Measurements from ENCODE around the gene PICALM. TPM values are rescaled to one million over a fixed set of nuclear protein-coding genes. Genes with fewer than 3 reads are reported as not detected.
A peak's percentile ranks its signal among the peaks of the same experiment; 100 is the strongest.

PICALM gene
- total RNA-seq, 1 donor, result 313 TPM

GRCh38 chr11:85945296-85945695 is 123.6 kb downstream of the PICALM start:
- H3K36me3 ChIP-seq (ENCODE audit: insufficient read depth, low read length), result no peaks in the 10 kb centered on the region
- no peaks in the 10 kb centered on the region for H4K20me1 ChIP-seq (ENCODE audit: insufficient read depth, low read length)
- H3K4me2 ChIP-seq (ENCODE audit: insufficient read depth, low read length), result no peak overlapping the region
- H3K9me3 ChIP-seq (ENCODE audit: low read depth, low read length), result no peaks in the 10 kb centered on the region
- no peaks in the 10 kb centered on the region for H3K27me3 ChIP-seq (ENCODE audit: insufficient read depth, low read length)
- H3K4me1 ChIP-seq (ENCODE audit: insufficient read depth, low read length), result peaks cover 32% of the 10 kb centered on the region
- no peak overlapping the region for H2AFZ ChIP-seq (ENCODE audit: low read length)
- H3K79me2 ChIP-seq (ENCODE audit: insufficient read depth, low read length), result no peaks in the 10 kb centered on the region
- H3K4me3 ChIP-seq (ENCODE audit: insufficient read depth, low read length), result no peak overlapping the region
- TF ChIP-seq CTCF (IDR thresholded peaks at IDR 0.05; ENCODE audit: extremely low read depth, low read depth, low read length), result no peak
- DNase-seq (ENCODE audit: insufficient read length, low spot score, missing footprints), result no peak
- H3K27ac ChIP-seq (ENCODE audit: low read depth, low read length), result no peak overlapping the region

- Histone ChIP-seq H3K4me1 (ENCODE audit: insufficient read depth, low read length) (peaks cover 11% of the 10 kb centered on the region), H3K79me2 (ENCODE audit: insufficient read depth, low read length) (no peaks in the 10 kb centered on the region), H3K27ac (ENCODE audit: low read depth, low read length) (no peak overlapping the region), H3K36me3 (ENCODE audit: insufficient read depth, low read length) (no peaks in the 10 kb centered on the region), H3K27me3 (ENCODE audit: insufficient read depth, low read length) (no peaks in the 10 kb centered on the region), H4K20me1 (ENCODE audit: insufficient read depth, low read length) (no peaks in the 10 kb centered on the region), H3K9me3 (ENCODE audit: low read depth, low read length) (no peaks in the 10 kb centered on the region), H2AFZ (ENCODE audit: low read length) (no peak overlapping the region), H3K4me2 (ENCODE audit: insufficient read depth, low read length) (peak overlapping the region; percentile 47), H3K4me3 (ENCODE audit: insufficient read depth, low read length) (peak overlapping the region; percentile 23)
- DNase-seq (ENCODE audit: insufficient read length, low spot score, missing footprints), result peak; percentile 95
- peak; percentile 83 for TF ChIP-seq CTCF (IDR thresholded peaks at IDR 0.05; ENCODE audit: extremely low read depth, low read depth, low read length)
Measured at GRCh38 chr11:85941380-85941973, 127.4 kb downstream of the PICALM start.

GRCh38 chr11:85939099-85940015 is 129.5 kb downstream of the PICALM start:
- H3K36me3 ChIP-seq (ENCODE audit: insufficient read depth, low read length), result no peaks in the 10 kb centered on the region
- TF ChIP-seq CTCF (IDR thresholded peaks at IDR 0.05; ENCODE audit: extremely low read depth, low read depth, low read length), result no peak
- H3K27ac ChIP-seq (ENCODE audit: low read depth, low read length), result no peak overlapping the region

GRCh38 chr11:85937835-85938234 is 131.0 kb downstream of the PICALM start:
- Histone ChIP-seq H4K20me1 (ENCODE audit: insufficient read depth, low read length) (no peaks in the 10 kb centered on the region), H3K9me3 (ENCODE audit: low read depth, low read length) (no peaks in the 10 kb centered on the region), H3K4me1 (ENCODE audit: insufficient read depth, low read length) (peaks cover 3% of the 10 kb centered on the region), H3K27ac (ENCODE audit: low read depth, low read length) (no peak overlapping the region), H2AFZ (ENCODE audit: low read length) (no peak overlapping the region), H3K27me3 (ENCODE audit: insufficient read depth, low read length) (no peaks in the 10 kb centered on the region), H3K36me3 (ENCODE audit: insufficient read depth, low read length) (no peaks in the 10 kb centered on the region), H3K79me2 (ENCODE audit: insufficient read depth, low read length) (no peaks in the 10 kb centered on the region), H3K4me3 (ENCODE audit: insufficient read depth, low read length) (no peak overlapping the region), H3K4me2 (ENCODE audit: insufficient read depth, low read length) (no peak overlapping the region)
- no peak for DNase-seq (ENCODE audit: insufficient read length, low spot score, missing footprints)
- no peak for TF ChIP-seq CTCF (IDR thresholded peaks at IDR 0.05; ENCODE audit: extremely low read depth, low read depth, low read length)

More at GRCh38 chr11:85939099-85940015, 129.5 kb downstream of the PICALM start:
- Histone ChIP-seq H4K20me1 (ENCODE audit: insufficient read depth, low read length) (no peaks in the 10 kb centered on the region), H3K4me3 (ENCODE audit: insufficient read depth, low read length) (no peak overlapping the region), H3K79me2 (ENCODE audit: insufficient read depth, low read length) (no peaks in the 10 kb centered on the region), H3K4me2 (ENCODE audit: insufficient read depth, low read length) (no peak overlapping the region), H3K4me1 (ENCODE audit: insufficient read depth, low read length) (peaks cover 3% of the 10 kb centered on the region), H3K9me3 (ENCODE audit: low read depth, low read length) (no peaks in the 10 kb centered on the region), H3K27me3 (ENCODE audit: insufficient read depth, low read length) (no peaks in the 10 kb centered on the region), H2AFZ (ENCODE audit: low read length) (no peak overlapping the region)
- no peak for DNase-seq (ENCODE audit: insufficient read length, low spot score, missing footprints)

Data from osteoblast (primary cell).